Endodermal cell (in vitro differentiated cells): Measurements from ENCODE around the gene CMIP. TPM values are rescaled to one million over a fixed set of nuclear protein-coding genes. Genes with fewer than 3 reads are reported as not detected.

Experiments used
- DNase-seq: peaks from one replicate; pipeline ENCODE4 v3.0.0-alpha.2; 2017
- H3K27ac ChIP-seq: 2 replicates; pipeline ENCODE4 v1.5.1; 2013; ENCODE audit warnings: mild to moderate bottlenecking, low read depth, low read length, moderate library complexity
- H3K27me3 ChIP-seq: 2 replicates; pipeline ENCODE4 v1.6.1; 2013; ENCODE audit warnings: mild to moderate bottlenecking, low read length, moderate library complexity; ENCODE audit not compliant: insufficient read depth, control insufficient read depth, poor library complexity, severe bottlenecking
- H3K36me3 ChIP-seq: 2 replicates; pipeline ENCODE4 v1.7.0; 2013; ENCODE audit warnings: mild to moderate bottlenecking, low read length, moderate library complexity; ENCODE audit not compliant: control insufficient read depth, insufficient read depth
- H3K4me1 ChIP-seq: one replicate; pipeline ENCODE4 v1.7.0; 2013; ENCODE audit warnings: low read length; ENCODE audit not compliant: control insufficient read depth, insufficient read depth
- H3K4me3 ChIP-seq: 2 replicates; pipeline ENCODE4 v1.5.1; 2013; ENCODE audit warnings: mild to moderate bottlenecking, low read length, moderate library complexity
- H3K9ac ChIP-seq: 2 replicates; pipeline ENCODE4 v1.6.1; 2013; ENCODE audit warnings: mild to moderate bottlenecking, low read length, moderate library complexity; ENCODE audit not compliant: poor library complexity, severe bottlenecking; ENCODE audit errors: extremely low read depth
- H3K9me3 ChIP-seq: 2 replicates; pipeline ENCODE4 v1.6.1; 2013; ENCODE audit warnings: mild to moderate bottlenecking, low read length, moderate library complexity; ENCODE audit not compliant: control insufficient read depth
- H3K27ac Mint-ChIP-seq: 2 replicates; pipeline ENCODE4 v1.8.0; 2020; ENCODE audit warnings: mixed read lengths
- H3K27me3 Mint-ChIP-seq: 2 replicates; pipeline ENCODE4 v1.8.0; 2021; ENCODE audit warnings: mild to moderate bottlenecking, mixed read lengths; ENCODE audit not compliant: insufficient read depth
- H3K36me3 Mint-ChIP-seq: 2 replicates; pipeline ENCODE4 v1.8.0; 2020; ENCODE audit warnings: low read depth, mixed read lengths
- H3K4me1 Mint-ChIP-seq: 2 replicates; pipeline ENCODE4 v1.8.0; 2020; ENCODE audit warnings: mixed read lengths
- H3K4me3 Mint-ChIP-seq: 2 replicates; pipeline ENCODE4 v1.8.0; 2020; ENCODE audit warnings: mild to moderate bottlenecking, moderate library complexity, mixed read lengths
- H3K9me3 Mint-ChIP-seq: 2 replicates; pipeline ENCODE4 v1.8.0; 2020; ENCODE audit warnings: mild to moderate bottlenecking, mixed read lengths
- WGBS, 2 experiments: methylation state at CpG; one replicate each; pipeline versions ENCODE4 v1.1.5 to v1.1.7; 2013; ENCODE audit warnings: missing lambda C conversion rate in 2 of 2, mixed read lengths in 1 of 2; ENCODE audit not compliant: insufficient coverage in 1 of 2, insufficient read length in 1 of 2; 5-methylcytosine and 5-hydroxymethylcytosine counted together
- total RNA-seq, 2 donors: library from RNA; stranded (reverse); fragmentation: NEBNext Ultra II Directional in 1 of 2; extraction: Animal tissue kit (Norgen Biotek cat#: 25700) in 1 of 2; gene quantifications; 2 replicates in 1 of 2; 3 replicates in 1 of 2; pipeline ENCODE4 v1.2.1, GENCODE V29; 2021
- TF ChIP-seq, protein P1 (sequence below): fragments of 200-600 bp; sonication (generic); conservative IDR thresholded peaks from 2 replicates; pipeline ENCODE4 v1.5.0; 2021; ENCODE audit warnings: antibody characterized with exemption, mild to moderate bottlenecking

Gene CMIP
- total RNA-seq, 2 donors from 2014 or later, result 64.0 to 64.7 TPM

- H3K27ac Mint-ChIP-seq, result no peak overlapping the region
- H3K9me3 Mint-ChIP-seq, result no peaks in the 10 kb centered on the region
- WGBS, 2 experiments, result 92 to 94% methylated on average over 5 to 10 of the region's 10 CpGs
- no peak overlapping the region for H3K4me3 ChIP-seq
- H3K36me3 Mint-ChIP-seq, result peaks cover 49% of the 10 kb centered on the region
- no peaks in the 10 kb centered on the region for H3K4me1 ChIP-seq
- TF ChIP-seq, protein P1, sequence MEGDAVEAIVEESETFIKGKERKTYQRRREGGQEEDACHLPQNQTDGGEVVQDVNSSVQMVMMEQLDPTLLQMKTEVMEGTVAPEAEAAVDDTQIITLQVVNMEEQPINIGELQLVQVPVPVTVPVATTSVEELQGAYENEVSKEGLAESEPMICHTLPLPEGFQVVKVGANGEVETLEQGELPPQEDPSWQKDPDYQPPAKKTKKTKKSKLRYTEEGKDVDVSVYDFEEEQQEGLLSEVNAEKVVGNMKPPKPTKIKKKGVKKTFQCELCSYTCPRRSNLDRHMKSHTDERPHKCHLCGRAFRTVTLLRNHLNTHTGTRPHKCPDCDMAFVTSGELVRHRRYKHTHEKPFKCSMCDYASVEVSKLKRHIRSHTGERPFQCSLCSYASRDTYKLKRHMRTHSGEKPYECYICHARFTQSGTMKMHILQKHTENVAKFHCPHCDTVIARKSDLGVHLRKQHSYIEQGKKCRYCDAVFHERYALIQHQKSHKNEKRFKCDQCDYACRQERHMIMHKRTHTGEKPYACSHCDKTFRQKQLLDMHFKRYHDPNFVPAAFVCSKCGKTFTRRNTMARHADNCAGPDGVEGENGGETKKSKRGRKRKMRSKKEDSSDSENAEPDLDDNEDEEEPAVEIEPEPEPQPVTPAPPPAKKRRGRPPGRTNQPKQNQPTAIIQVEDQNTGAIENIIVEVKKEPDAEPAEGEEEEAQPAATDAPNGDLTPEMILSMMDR, result no peak
- H3K27ac ChIP-seq, result no peak overlapping the region
- no peaks in the 10 kb centered on the region for H3K27me3 Mint-ChIP-seq
- H3K27me3 ChIP-seq, result no peaks in the 10 kb centered on the region
- H3K9ac ChIP-seq, result no peak overlapping the region
- no peak for DNase-seq
- H3K36me3 ChIP-seq, result peaks cover 38% of the 10 kb centered on the region
- no peak overlapping the region for H3K4me3 Mint-ChIP-seq
- no peaks in the 10 kb centered on the region for H3K9me3 ChIP-seq
- no peaks in the 10 kb centered on the region for H3K4me1 Mint-ChIP-seq
Observed at GRCh38 chr16:81699596-81699995, 255.0 kb downstream of the CMIP start.

DNA sequence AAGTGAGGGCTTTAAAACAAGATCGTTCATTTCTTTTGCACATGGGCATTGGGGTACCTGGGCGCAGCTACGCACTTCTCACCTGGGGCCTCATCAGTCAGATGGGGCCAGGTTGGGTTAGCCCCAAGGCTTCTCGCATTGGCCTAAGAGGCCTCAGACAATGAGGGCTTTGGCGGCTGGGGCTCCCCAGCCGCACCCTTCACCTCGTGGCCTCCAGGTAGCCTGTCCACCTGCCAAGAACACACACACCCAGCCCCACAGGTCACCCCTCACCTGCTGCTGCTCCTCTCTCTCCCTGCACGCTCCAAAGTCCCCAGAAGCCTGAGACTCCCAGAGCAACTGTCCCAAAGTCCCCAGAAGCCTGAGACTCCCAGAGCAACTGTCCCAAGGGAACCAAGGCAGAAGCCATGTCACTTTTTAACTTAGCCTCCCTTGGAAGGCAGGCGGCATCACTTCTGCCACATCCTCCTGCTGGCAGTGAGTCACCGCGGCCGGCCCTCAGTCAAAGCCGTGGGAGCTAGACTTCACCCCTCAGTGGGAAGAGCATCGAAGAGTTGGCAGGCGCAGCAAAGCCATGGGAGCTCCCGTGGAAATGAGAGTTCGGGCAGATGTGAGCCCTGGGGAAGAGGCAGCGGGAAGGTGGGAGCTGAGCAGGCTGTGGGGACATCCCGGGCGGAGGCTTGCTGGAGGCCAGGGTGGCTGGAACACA, 255.6 kb downstream of the CMIP start:
- 92 to 93% methylated on average over 15 to 20 of the region's 20 CpGs for WGBS, 2 experiments
- H3K4me1 Mint-ChIP-seq, result no peaks in the 10 kb centered on the region
- TF ChIP-seq, protein P1, result no peak
- DNase-seq, result no peak
- Histone ChIP-seq H3K27ac (no peak overlapping the region), H3K27me3 (no peaks in the 10 kb centered on the region), H3K4me3 (no peak overlapping the region), H3K4me1 (no peaks in the 10 kb centered on the region), H3K9me3 (no peaks in the 10 kb centered on the region), H3K36me3 (peaks cover 38% of the 10 kb centered on the region), H3K9ac (no peak overlapping the region)
- no peak overlapping the region for H3K4me3 Mint-ChIP-seq
- H3K27me3 Mint-ChIP-seq, result no peaks in the 10 kb centered on the region
- peaks cover 54% of the 10 kb centered on the region for H3K36me3 Mint-ChIP-seq
- no peaks in the 10 kb centered on the region for H3K9me3 Mint-ChIP-seq
- H3K27ac Mint-ChIP-seq, result peak overlapping the region; percentile 39

- H3K4me1 ChIP-seq, result no peaks in the 10 kb centered on the region
- H3K4me1 Mint-ChIP-seq, result no peaks in the 10 kb centered on the region
- no peak overlapping the region for H3K4me3 Mint-ChIP-seq
- no peaks in the 10 kb centered on the region for H3K27me3 Mint-ChIP-seq
- 94 to 100% methylated on average over 4 of the region's 4 CpGs for WGBS, 2 experiments
- DNase-seq, result no peak
- H3K36me3 Mint-ChIP-seq, result peaks cover 59% of the 10 kb centered on the region
- H3K4me3 ChIP-seq, result no peak overlapping the region
- H3K9me3 Mint-ChIP-seq, result no peaks in the 10 kb centered on the region
- no peaks in the 10 kb centered on the region for H3K9me3 ChIP-seq
- H3K27ac ChIP-seq, result no peak overlapping the region
- H3K9ac ChIP-seq, result no peak overlapping the region
- no peak overlapping the region for H3K27ac Mint-ChIP-seq
- TF ChIP-seq, protein P1, result no peak
- H3K36me3 ChIP-seq, result peaks cover 39% of the 10 kb centered on the region
- no peaks in the 10 kb centered on the region for H3K27me3 ChIP-seq
Observed at GRCh38 chr16:81700780-81701165, 256.2 kb downstream of the CMIP start.
